Erythroblast (primary cell): ENCODE measurements around the gene NSD2.

Source experiments
- DNase-seq, 2 experiments: peaks; one replicate each; lab custom pipeline; 2025; lab: John Stamatoyannopoulos, UW
- GATA1 ChIP-seq: IDR thresholded peaks from 2 replicates; pipeline ENCODE4 v1.6.1; 2011; ENCODE audit warnings: low read depth, mild to moderate bottlenecking, control low read depth, low read length, moderate library complexity
- POLR2A ChIP-seq: IDR thresholded peaks from 2 replicates; pipeline ENCODE4 v1.6.1; 2011; ENCODE audit warnings: mild to moderate bottlenecking, low read length

NSD2 gene

DNA sequence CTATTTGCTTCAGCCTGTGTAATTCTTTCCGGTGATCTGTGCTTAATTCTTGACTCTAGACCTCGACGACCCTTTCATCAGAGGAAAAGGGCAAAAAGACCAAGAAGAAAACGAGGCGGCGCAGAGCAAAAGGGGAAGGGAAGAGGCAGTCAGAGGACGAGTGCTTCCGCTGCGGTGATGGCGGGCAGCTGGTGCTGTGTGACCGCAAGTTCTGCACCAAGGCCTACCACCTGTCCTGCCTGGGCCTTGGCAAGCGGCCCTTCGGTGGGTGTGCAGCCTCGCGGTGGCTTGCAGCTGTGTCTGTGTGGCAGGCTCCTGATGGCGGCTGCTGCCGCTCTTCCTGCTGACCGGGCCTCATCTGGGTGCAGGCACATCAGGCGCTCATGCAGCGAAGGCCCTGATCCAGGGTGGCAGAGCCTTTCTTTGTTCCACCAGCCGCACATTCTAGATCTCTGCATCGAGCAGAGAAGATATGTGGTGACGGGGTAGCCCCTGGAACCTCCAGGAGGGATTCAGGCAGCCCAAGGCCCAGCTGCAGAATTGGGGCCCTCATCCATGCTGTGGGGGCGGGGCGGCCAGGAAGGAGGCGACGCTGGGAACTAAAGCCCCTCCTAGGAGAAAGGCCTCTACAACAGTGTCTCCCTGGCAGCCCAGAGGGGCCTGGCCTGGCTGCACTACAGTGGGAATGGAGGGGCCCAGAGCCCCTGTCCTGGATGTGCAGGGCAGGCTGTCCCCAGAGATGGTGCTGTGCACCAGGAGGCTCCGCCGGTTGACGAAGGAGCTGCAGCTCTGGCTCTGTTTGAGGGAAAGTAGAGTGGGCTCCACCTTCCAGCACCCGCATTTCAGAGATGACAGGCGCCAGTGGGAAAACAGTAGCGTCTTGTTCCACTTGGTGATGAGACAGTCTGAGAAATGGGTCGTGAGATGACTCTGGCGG, 105.5 kb downstream of the NSD2 start:
- DNase-seq = no peak
- TF ChIP-seq GATA1 (no peak), POLR2A (no peak)

DNA sequence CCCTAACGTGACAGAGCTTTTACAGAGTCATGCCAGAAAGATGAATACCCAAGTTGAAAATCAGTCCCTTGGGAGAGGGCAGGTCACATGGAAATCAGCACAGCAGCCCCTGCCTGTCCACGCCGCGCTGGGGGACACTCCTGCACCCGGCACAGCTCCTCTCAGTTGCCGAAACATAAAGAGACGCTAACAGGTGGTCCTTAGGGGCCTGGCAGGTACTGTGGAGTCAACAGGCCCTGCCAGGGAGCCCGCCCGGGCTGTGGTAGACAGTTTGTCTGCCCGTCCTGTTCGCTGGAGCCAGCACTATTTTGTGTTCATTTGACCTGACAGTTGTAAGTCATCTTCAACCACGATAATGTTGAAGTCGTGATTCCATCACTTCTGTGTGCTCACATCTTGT, 107.0 kb downstream of the NSD2 start:
- TF ChIP-seq POLR2A (no peak), GATA1 (no peak)
- no peak for DNase-seq

DNA sequence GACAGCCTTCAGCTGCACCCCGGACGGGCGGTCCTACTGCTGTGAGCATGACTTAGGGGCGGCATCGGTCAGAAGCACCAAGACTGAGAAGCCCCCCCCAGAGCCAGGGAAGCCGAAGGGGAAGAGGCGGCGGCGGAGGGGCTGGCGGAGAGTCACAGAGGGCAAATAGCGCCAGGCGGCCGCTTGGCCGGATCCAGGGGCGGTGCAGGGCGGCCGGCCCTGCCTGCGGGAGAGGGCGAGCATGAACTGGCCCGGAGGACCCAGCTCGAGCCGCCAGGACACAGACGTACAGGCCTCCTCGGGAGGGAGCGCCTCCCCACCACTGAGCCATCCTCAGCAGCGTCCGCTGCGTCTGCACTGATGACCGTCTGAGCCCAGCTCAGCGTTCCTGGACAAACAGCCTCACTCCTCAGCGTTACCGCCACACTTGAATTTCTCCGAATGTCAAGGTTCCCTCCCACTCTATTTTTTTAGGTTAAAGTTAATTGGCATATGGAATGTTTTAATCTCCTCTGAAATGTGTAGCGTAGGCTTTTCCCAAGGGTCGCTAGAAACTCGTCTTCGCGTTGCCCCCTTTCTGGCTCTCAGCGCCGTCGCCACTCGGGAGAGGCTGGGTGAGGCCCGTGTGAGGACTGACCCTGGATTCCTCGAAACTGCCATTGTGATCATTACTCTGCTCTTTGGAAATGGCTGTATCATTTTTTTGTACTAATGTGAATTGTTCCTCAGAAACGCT, 107.7 kb downstream of the NSD2 start:
- no peak for DNase-seq
- TF ChIP-seq POLR2A (no peak), GATA1 (no peak)

DNA sequence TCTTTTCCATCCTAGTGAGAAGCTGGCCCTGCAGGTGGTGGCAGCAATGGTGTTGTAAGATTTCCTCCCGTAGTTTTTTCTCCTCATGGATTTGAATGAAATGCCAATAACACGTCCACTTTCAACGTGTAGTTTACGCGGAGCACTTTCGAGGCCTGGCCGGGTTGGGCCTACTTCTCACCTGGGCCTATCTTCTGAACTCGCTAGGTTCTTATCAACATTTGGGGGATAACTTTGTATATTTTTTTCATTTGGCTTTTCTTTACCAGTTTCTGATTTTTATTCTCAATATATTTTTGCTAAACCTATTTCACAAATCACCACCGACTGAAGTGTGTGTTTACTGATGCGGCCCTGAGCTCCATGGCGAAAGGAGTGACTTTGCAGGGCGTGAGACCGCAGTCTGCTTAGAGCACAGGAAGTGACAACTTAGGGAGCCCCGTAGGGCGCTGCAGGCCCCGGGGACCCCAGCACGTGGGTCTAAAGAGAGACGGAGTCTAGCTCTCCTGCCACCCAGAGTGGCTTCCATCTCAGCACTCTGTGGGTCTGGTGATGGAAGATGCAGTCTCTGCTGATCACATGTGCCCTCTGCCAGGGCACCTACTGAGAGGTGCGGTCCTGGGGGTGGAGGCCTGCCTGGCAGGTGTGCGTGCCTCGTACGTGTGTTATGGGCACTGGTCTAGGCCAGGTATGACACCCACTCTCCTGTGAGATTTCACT, 108.4 kb downstream of the NSD2 start:
- no peak for DNase-seq
- TF ChIP-seq POLR2A (no peak), GATA1 (no peak)

DNA sequence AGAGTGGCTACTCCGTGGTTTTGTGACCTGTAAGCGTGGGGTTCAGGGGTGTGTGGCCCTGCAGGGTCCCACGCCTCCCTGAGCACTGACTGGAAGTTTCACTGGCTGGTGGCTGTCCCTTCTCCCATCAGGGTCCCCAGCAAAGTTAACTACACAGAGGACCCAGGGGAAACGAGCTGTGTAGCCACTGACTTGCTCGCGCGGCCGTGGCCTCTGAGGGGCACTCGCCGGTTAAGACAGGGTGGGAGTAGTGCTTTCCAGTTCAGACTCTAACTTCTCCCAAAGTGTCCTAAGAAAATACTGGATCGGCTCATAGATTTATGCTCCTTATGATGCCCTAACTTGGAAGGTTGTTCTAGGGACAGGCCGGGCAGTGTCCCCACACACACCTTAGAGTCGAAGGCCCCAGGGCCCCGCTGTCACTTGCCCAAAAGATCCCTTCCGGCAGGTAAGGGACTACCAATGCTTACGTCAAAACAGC, 109.4 kb downstream of the NSD2 start:
- no peak for DNase-seq
- TF ChIP-seq POLR2A (no peak), GATA1 (no peak)

DNA sequence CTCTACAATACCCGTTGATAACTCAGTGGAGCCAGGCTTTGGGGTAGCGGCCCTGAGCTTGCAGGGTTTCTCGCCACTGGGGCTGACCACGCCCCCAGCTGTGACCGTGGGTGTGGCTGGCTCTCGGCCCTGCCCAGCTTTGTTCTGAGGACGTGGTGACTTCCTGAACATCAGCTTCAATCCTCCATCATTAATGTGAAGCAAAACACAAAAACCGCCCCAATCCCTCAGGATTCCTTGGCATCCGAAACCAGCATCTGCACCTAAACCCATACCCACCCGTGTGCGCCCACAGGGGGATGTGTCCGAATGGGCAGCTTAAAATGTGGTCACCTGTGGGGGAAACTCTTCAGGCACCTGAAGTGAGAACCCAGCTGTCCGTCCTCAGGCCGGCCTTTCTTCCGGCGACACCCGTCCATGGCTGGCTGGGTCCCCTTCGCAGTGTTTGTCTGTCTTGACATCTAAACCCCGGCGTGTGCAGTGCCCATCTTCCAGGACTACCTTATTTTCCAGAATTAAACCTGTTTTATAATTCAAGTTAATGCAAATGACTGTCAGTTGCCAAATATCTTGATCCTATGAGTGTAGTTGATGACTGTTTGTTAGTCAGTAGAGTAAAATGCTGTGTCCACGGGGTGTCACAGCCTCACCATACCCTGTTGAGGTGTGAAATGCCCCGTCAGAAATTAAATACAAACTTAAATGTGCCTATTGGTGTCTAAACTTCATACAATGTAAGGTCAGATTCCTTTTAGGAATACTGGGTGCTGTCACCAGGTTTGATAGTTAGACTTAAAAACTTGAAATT, 110.3 kb downstream of the NSD2 start:
- no peak for TF ChIP-seq GATA1
- TF ChIP-seq POLR2A = no peak
- peak; percentile 31 to 42 for DNase-seq

DNA sequence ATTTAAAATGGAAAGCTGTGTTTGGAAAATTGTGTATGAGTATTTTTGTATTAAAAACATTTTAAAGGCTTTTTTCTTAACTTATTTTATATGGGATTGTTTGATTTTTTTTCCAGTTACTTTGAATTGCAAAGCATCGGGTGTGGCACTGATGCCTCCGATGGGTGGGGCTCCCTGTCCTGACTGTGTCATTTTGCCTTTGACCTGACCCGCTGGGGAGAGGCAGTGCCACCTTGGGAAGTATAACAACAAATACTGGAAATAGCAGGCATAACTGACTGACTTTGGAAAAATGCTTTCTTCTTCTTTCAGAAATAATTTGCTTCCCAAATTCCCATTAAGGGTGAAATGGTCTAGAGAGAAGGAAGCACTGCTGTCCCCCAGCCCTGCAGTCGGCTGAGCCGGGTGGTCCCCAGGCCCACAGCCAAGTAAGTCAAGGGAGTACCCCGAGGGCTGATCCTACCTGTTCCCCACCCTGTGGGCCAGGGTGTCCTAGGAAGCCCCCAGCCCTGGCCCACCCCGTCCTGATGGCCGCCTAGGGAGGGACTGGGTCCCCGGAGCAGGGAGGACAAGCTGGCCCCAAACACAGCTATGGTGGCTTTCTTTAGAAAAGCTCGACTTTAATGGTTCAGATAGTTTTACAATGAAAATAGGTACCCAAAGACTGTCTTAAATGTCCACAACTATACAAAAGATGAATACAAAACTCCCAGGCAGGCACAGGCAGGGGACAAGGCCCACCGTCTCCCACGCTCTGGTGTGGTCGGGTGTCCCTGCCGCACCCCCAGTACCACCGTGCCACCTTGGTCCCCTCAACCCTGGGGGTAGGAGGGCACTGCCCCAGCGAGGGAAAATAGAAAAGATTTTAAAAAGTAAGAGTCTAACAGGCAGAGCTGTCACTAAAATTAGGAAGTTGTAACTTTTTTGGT, 111.2 kb downstream of the NSD2 start:
- peak in 1 of 2 experiments; percentile 58 for DNase-seq

DNA sequence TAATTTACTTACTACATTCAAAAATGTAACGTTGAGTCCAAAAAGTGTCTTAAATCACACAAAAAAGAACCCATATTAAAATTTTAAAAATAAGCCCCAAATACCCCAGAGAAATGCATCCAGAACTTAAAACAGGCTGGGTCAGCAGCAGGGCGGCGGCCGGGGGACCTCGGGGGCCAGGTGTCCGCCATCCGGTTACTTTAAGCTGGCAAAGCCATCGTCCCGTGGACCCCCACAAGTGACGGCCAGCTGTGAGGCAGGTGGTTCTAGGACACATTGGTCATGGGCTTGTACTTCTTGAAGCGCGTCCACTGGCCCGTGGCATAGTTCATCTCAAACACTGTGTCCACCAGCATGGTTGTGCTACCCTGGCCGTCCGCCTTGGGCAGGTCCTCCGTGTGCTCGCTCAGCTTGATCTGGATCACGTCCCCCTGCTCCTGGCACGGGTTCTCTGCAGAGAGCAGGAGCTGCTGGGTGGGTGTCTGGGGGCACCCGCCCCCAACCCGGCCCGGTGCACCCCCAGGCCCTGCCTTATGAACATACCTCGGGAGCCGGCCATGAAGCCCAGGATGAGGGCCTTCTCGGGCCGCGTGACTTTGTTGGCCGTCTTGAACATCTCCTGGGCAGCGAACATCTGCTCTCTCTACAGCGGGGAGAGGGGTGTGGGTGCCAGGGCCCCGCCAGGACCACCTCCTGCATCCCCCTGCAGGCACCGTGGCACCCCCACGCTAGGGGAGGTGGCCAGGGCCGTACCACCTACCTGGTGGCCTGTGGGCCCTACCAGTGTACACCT, 112.1 kb downstream of the NSD2 start:
- TF ChIP-seq POLR2A (no peak), GATA1 (no peak)
- DNase-seq = no peak

More for the DNA sequence above, 111.2 kb downstream of the NSD2 start:
- TF ChIP-seq GATA1 (no peak), POLR2A (no peak)

DNA sequence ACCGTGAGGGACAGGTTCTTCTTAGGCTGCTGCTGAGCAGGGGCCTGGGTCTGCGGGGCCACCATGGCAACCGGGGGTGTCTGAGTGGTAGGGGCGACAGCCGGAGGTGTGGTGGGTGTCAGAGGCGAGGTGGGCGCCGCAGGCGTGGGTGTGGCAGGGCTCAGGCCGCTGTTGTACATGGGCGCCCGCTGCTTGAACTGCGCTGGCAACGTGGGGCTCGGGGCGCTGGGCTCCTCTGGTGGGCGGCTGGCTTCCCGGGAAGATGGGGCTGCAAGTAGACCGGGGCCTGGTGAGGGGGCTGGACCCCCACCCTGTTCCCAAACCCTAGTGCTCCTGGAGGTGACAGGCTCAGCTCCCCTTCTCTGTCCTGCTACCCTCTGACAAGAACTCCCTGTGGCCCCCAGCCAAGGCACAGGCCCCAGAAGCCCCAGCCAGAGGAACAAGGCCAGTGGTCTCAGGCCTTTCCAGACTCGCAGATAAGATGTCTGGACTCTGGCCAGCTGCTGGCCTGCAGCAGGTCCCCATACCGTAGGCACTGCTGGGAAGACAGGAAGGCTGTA, 112.7 kb downstream of the NSD2 start:
- TF ChIP-seq POLR2A (no peak), GATA1 (no peak)

DNA sequence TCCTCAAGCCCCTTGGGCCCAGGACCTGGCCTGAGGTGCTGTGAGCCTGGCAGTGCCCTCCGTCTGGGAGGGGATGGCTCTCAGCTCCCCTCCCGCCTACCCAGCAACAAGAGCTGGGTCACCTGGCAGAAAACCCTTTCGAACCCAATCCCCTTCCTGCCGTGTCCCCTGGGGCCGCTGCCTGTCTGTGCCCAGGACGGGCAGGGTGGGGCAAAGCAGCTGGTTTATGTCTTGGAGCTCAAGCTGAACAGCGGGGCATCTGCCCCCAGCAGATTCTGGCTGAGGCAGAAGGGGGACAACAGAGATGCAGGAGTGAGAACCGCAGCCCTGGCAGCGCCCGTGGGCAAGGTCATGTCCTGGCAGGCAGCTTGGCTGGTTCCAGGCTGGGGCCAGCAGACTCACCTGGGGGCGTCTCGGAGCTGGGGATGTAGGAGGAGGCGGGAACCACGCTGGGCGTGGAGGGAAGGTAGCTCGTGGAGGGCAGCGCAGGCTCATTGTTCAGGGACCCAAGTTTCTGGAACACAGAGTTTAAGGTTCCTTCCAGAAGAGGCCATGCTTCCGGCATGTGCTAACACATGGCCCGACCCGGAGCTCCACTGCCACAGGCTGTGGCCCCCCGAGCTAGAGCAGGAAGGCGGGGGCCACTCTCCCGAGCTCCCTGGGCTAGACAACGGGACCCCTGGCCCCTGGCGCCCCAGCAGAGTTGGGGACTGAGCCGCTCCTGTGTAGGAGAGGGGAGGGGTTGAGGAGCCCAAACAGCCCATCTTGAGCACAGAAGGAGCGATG, 113.4 kb downstream of the NSD2 start:
- no peak for TF ChIP-seq POLR2A
- no peak for TF ChIP-seq GATA1
- DNase-seq = no peak

More for the DNA sequence above, 112.7 kb downstream of the NSD2 start:
- DNase-seq = peak; percentile 17 to 36
